ENCODE results near the gene CELSR3. TPM values are rescaled to one million over a fixed set of nuclear protein-coding genes. Genes with fewer than 3 reads are reported as not detected.

CELSR3 gene
- total and polyA plus RNA-seq, 3 experiments from 2014 or later: 0.41 to 19.3 (median 19.3) TPM

DNA sequence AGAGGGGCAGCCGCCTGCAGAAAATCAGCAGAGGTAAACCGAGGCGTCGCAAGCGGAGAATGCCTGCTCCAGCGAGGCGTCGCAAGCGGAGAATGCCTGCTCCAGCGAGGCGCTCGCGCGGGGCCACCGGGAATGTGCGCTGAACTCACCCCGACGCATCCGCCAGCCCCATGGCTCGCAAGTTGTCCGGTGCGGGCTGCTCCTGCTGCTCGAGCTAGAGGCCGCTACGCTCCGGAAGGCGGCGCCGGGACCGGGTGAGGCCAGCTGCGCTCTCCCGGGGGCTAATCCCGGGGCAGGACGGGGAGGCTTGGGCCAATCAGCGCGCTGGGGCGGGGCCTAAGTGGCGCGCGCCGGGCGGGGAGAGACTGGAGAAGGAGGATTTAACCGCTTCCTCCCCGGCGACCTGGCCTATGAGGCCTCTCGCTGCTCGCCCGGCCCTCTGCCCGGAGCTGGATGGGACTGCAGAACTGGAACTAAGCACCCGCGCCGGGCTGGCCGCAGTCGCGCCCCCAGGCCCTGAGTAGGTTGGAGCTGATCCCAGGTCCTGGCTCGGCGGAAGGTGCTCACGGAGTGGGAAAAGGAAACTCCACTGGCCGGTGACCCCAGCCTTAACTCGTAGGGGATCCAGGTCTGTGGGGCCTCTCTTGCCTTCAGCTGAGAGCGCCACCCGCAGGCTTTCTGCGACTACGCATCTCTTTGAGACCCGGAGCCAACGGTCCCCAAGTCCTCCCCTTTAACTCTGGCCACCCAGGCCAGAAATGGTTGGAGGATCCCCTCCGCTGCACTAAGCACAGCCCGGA lies 27.3 kb downstream of the CELSR3 start, which contains the start of gene SLC26A6:
TSS of gene SLC26A6 (minus strand) at position 240 of the 800 bp plus-strand sequence. CDS start at position 172, 68 bp downstream.
- H3K27me3 Mint-ChIP-seq: peaks cover 0 to 1% of the 10 kb centered on the region in 2 donors
- peaks cover 0 to 23% (median 1%) of the 10 kb centered on the region in 3 donors for H3K36me3 Mint-ChIP-seq
- Histone ChIP-seq H3K27me3 (ENCODE audit: insufficient read depth, low read length, poor library complexity, severe bottlenecking) (no peaks in the 10 kb centered on the region), H3K9me3 (ENCODE audit: low read length) (no peaks in the 10 kb centered on the region), H3K4me1 (ENCODE audit: insufficient read depth, low read length) (peaks cover 18% of the 10 kb centered on the region), H3K27ac (ENCODE audit: low read depth, low read length) (peak within 1 kb of the TSS; percentile 65), H3K36me3 (ENCODE audit: insufficient read depth, low read length) (no peaks in the 10 kb centered on the region), H3K4me3 (ENCODE audit: low read length) (peak within 1 kb of the TSS; percentile 71)
- DNase-seq: peak; percentile 87 to 93 (median 91)
- ChIA-PET POLR2A (interaction anchor here (0.8 to 1.1 kb wide), 4 partner anchors 10 to 51 kb away, joined by 3 to 4 read pairs (median 4); partner anchors contain the start of gene NCKIPSD), CTCF (interaction anchor here (0.8 to 3.8 kb wide), 9 partner anchors 9 to 352 kb away, joined by 3 to 15 read pairs (median 4); partner anchors contain the start of genes NCKIPSD and TMEM89)
- H3K27ac Mint-ChIP-seq: peak within 1 kb of the TSS in 6 of 8 donors; percentile 50 to 94 (median 84)
- H3K4me3 Mint-ChIP-seq: peak within 1 kb of the TSS; percentile 85 to 97 (median 89)
- H3K4me1 Mint-ChIP-seq: peaks cover 11 to 31% (median 18%) of the 10 kb centered on the region in 3 donors
- no peaks in the 10 kb centered on the region for H3K9me3 Mint-ChIP-seq

DNA sequence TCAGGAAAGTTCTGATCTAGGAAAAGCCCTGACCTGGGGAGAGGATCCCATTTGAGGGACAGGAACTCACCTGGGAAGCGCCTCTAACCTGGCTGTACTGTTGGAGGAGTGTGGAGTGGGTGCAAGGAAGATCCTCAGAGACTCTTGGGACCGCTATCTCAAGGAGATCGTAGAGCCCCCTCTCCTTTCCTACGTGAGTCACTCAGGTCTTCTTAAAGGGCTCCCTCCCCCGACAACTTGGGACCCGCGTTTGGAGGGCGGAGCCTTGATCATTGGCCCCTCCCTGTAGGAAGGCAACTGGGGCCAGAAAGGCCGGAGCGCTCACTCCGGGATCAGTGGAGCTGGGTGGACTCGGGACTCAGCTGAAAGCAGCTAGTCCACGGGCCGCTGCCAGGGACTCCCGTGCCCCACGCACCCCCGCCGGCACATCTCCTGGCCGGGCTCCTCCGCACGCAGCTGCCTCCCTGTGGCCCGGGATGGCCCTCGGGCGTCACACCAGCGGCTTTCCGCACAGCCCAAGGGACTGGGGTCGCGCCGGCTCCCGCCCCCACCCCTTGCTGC lies 27.9 kb downstream of the CELSR3 start:
- Mint-ChIP-seq H3K27ac (peak overlapping the region in 4 of 8 donors; percentile 23 to 75 (median 54)), H3K36me3 (peaks cover 0 to 28% (median 1%) of the 10 kb centered on the region in 3 donors), H3K9me3 (no peaks in the 10 kb centered on the region), H3K4me1 (peaks cover 11 to 31% (median 18%) of the 10 kb centered on the region in 3 donors), H3K4me3 (peak overlapping the region; percentile 85 to 97 (median 89)), H3K27me3 (peaks cover 0 to 1% of the 10 kb centered on the region in 2 donors)
- Histone ChIP-seq H3K36me3 (ENCODE audit: insufficient read depth, low read length) (no peaks in the 10 kb centered on the region), H3K27me3 (ENCODE audit: insufficient read depth, low read length, poor library complexity, severe bottlenecking) (no peaks in the 10 kb centered on the region), H3K4me1 (ENCODE audit: insufficient read depth, low read length) (peaks cover 18% of the 10 kb centered on the region), H3K9me3 (ENCODE audit: low read length) (no peaks in the 10 kb centered on the region), H3K4me3 (ENCODE audit: low read length) (peak overlapping the region; percentile 71), H3K27ac (ENCODE audit: low read depth, low read length) (peak overlapping the region; percentile 43)
- ChIA-PET POLR2A (interaction anchor here (0.8 to 1.0 kb wide), 2 partner anchors 22 to 27 kb away, joined by 3 to 4 read pairs; no protein-coding TSS in a partner anchor), CTCF (interaction anchor here (0.9 to 3.8 kb wide), 8 partner anchors 10 to 353 kb away, joined by 3 to 15 read pairs (median 4); partner anchors contain the start of gene NCKIPSD)
- DNase-seq: peak in 4 of 5 donors; percentile 10 to 60 (median 40)

DNA sequence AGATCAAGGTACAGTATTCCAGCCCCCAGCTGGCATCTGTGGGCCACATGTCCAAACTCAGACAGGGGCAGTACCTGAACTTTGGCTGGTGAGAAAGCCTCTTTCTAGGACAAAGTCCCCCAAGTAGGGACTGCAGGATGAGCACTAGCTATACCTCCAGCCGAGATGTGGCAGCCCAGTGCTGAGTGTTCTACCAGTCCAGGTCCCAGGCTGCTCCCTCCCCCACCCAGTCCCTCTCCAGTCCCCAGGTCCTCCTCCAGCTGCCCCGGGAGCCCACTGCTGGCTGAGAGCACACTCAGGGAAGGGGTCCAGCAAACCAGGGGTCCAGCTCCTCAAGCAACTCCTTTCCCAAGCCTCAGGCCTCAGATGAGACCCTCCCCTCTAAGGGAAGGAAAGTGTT lies 28.9 kb downstream of the CELSR3 start:
- ChIA-PET CTCF (interaction anchor here (1.2 to 3.8 kb wide), 2 partner anchors 24 to 198 kb away, joined by 3 to 15 read pairs; no protein-coding TSS in a partner anchor), POLR2A (no interaction called here)
- H3K9me3 Mint-ChIP-seq: no peaks in the 10 kb centered on the region
- H3K4me3 Mint-ChIP-seq: peak overlapping the region in 6 of 7 donors; percentile 29 to 87 (median 65)
- H3K36me3 ChIP-seq (ENCODE audit: insufficient read depth, low read length): no peaks in the 10 kb centered on the region
- H3K27ac Mint-ChIP-seq: peak overlapping the region in 1 of 8 donors; percentile 41
- H3K9me3 ChIP-seq (ENCODE audit: low read length): no peaks in the 10 kb centered on the region
- H3K27me3 Mint-ChIP-seq: peaks cover 0 to 1% of the 10 kb centered on the region in 2 donors
- H3K4me1 Mint-ChIP-seq: peaks cover 11 to 31% (median 18%) of the 10 kb centered on the region in 3 donors
- DNase-seq: no peak
- H3K27ac ChIP-seq (ENCODE audit: low read depth, low read length): no peak overlapping the region
- H3K4me1 ChIP-seq (ENCODE audit: insufficient read depth, low read length): peaks cover 18% of the 10 kb centered on the region
- H3K4me3 ChIP-seq (ENCODE audit: low read length): no peak overlapping the region
- H3K36me3 Mint-ChIP-seq: peaks cover 0 to 32% (median 8%) of the 10 kb centered on the region in 3 donors
- no peaks in the 10 kb centered on the region for H3K27me3 ChIP-seq (ENCODE audit: insufficient read depth, low read length, poor library complexity, severe bottlenecking)

DNA sequence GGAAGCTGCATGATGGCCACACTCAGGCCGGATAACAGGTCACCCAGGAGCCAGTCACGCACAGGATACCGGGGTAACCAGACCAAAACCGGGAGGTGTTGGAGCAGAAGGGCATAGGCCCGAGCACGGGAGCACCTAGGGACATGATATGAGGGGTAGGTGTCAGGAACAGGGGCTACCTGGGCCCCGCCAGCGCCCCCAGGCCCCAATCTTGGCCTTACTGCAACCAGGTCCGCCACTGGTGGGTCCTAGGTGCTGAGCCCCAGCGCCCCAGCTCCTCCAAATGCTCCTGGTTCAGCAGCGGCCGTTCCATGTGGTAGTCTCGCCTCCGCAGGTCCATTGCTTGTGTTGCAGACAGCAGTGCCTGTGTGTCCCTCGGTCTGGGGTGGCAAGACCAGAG lies 29.4 kb downstream of the CELSR3 start:
- POLR2A ChIA-PET: no interaction called here
- no peaks in the 10 kb centered on the region for H3K36me3 ChIP-seq (ENCODE audit: insufficient read depth, low read length)
- CTCF ChIA-PET: interaction anchor here (1.2 to 3.8 kb wide), 2 partner anchors 24 to 197 kb away, joined by 3 to 15 read pairs; no protein-coding TSS in a partner anchor
- Mint-ChIP-seq H3K27me3 (peaks cover 0 to under 1% of the 10 kb centered on the region in 2 donors), H3K4me1 (peaks cover 11 to 31% (median 18%) of the 10 kb centered on the region in 3 donors), H3K4me3 (peak overlapping the region in 5 of 7 donors; percentile 29 to 85 (median 56)), H3K27ac (no peak overlapping the region), H3K36me3 (peaks cover 0 to 37% (median 8%) of the 10 kb centered on the region in 3 donors), H3K9me3 (no peaks in the 10 kb centered on the region)
- no peaks in the 10 kb centered on the region for H3K27me3 ChIP-seq (ENCODE audit: insufficient read depth, low read length, poor library complexity, severe bottlenecking)
- H3K27ac ChIP-seq (ENCODE audit: low read depth, low read length): no peak overlapping the region
- no peak for DNase-seq
- no peaks in the 10 kb centered on the region for H3K9me3 ChIP-seq (ENCODE audit: low read length)
- no peak overlapping the region for H3K4me3 ChIP-seq (ENCODE audit: low read length)
- peaks cover 18% of the 10 kb centered on the region for H3K4me1 ChIP-seq (ENCODE audit: insufficient read depth, low read length)

DNA sequence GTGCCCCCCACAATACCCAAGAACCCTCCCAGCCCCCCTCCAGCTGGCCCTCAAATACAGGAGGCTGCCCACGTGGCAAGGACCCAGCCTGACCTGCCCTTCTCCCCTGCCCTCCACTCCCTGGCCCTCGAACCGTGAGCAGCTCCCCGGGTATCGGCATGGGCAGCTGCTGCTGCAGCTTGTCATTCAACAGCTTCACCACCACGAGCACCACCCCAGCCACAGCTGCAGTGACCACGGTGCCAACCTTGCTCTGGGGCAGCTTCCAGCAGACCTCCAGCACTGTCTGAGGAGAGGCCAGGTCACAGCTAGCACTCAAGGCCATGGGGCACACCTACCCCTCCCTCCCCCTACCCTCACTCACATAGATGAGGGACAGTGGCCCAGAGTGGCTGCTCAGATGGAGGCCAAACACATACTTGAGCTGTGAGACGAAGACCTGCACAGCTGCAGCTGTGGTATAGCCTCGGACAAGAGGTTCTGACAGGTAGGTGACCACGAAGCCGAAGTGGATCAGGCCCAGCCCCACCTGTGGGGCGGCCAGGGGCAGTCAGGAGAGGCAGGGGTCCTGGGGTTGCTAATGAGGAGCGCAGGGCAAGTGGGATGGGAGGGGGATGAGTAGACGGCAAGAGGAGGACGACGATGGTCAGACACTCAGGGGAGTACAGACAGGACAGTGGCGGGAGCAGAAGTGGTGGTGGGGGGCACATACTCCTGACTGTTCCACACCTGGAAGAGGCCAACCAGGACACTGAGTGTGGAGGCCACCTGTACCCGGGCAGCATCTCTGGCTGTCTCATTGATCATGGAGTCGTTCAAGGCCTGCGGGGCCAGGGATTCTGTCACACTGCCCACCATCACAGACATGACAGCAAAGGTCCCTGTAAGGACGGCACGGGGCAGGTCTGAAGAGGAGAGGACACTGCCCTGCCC lies 30.9 kb downstream of the CELSR3 start:
- CTCF ChIA-PET: no interaction called here
- H3K4me3 Mint-ChIP-seq: peak overlapping the region in 1 of 7 donors; percentile 35
- POLR2A ChIA-PET: interaction anchor here (0.6 kb wide), 1 partner anchor 280 kb away, joined by 4 read pairs; no protein-coding TSS in a partner anchor

DNA sequence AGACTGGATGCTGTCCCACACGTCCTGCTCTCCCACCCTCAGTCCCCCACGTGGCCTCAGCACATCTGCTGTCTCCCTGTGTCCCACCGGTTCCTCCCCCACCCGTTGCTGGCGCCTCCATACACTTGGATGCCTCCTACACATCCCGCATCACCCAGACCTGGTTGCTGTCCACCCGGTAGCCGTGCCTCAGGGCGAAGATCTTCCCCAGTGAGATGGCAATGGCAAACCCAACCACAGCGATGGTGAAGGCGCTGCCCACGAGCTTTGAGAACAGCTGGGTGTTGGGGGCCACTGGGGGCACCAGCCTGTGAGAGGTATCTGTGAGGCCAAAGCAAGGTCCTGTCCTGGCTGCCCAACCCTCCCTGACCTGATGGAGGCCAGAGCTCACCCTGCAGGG lies 31.9 kb downstream of the CELSR3 start:
- ChIA-PET CTCF (no interaction called here), POLR2A (interaction anchor here (0.6 kb wide), 2 partner anchors 281 to 401 kb away, joined by 4 to 6 read pairs; no protein-coding TSS in a partner anchor)
- H3K4me3 Mint-ChIP-seq: no peak overlapping the region
- H3K36me3 Mint-ChIP-seq: peaks cover 4 to 59% (median 8%) of the 10 kb centered on the region in 3 donors
- peaks cover 9 to 19% (median 11%) of the 10 kb centered on the region in 3 donors for H3K4me1 Mint-ChIP-seq
- H3K4me3 ChIP-seq (ENCODE audit: low read length): no peak overlapping the region
- no peaks in the 10 kb centered on the region for H3K9me3 ChIP-seq (ENCODE audit: low read length)
- no peaks in the 10 kb centered on the region for H3K27me3 Mint-ChIP-seq
- H3K27ac ChIP-seq (ENCODE audit: low read depth, low read length): no peak overlapping the region
- no peak for DNase-seq
- H3K36me3 ChIP-seq (ENCODE audit: insufficient read depth, low read length): no peaks in the 10 kb centered on the region
- no peaks in the 10 kb centered on the region for H3K9me3 Mint-ChIP-seq
- peaks cover 11% of the 10 kb centered on the region for H3K4me1 ChIP-seq (ENCODE audit: insufficient read depth, low read length)
- no peaks in the 10 kb centered on the region for H3K27me3 ChIP-seq (ENCODE audit: insufficient read depth, low read length, poor library complexity, severe bottlenecking)
- no peak overlapping the region for H3K27ac Mint-ChIP-seq

More for the DNA sequence above, 30.9 kb downstream of the CELSR3 start:
- Histone ChIP-seq H3K4me1 (ENCODE audit: insufficient read depth, low read length) (peaks cover 18% of the 10 kb centered on the region), H3K27ac (ENCODE audit: low read depth, low read length) (no peak overlapping the region), H3K36me3 (ENCODE audit: insufficient read depth, low read length) (no peaks in the 10 kb centered on the region), H3K4me3 (ENCODE audit: low read length) (no peak overlapping the region), H3K27me3 (ENCODE audit: insufficient read depth, low read length, poor library complexity, severe bottlenecking) (no peaks in the 10 kb centered on the region), H3K9me3 (ENCODE audit: low read length) (no peaks in the 10 kb centered on the region)
- H3K4me1 Mint-ChIP-seq: peaks cover 11 to 25% (median 15%) of the 10 kb centered on the region in 3 donors
- H3K36me3 Mint-ChIP-seq: peaks cover 3 to 50% (median 8%) of the 10 kb centered on the region in 3 donors
- H3K9me3 Mint-ChIP-seq: no peaks in the 10 kb centered on the region
- H3K27me3 Mint-ChIP-seq: no peaks in the 10 kb centered on the region
- no peak for DNase-seq
- H3K27ac Mint-ChIP-seq: peak overlapping the region in 1 of 8 donors; percentile 9

DNA sequence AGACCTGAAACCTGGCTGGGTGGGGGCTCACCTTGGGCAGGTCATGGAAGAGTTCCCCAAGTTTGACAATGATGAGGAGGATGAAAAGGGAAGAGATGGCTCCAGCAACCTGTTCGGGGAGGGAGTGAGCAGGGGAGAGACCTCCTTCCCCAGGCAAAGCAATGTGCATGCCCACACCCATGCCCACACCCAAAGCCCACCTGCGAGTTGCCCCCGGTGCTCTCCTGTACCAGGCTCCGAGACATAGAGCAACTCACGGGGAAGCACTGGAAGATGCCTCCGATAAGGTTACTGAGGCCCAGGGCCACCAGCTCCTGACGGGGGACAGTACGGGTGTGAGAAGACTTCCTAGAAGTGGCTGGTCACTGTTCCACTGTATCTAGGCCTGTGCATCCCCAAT lies 32.3 kb downstream of the CELSR3 start:
- Histone ChIP-seq H3K4me3 (ENCODE audit: low read length) (no peak overlapping the region), H3K4me1 (ENCODE audit: insufficient read depth, low read length) (peaks cover 9% of the 10 kb centered on the region), H3K36me3 (ENCODE audit: insufficient read depth, low read length) (no peaks in the 10 kb centered on the region), H3K27me3 (ENCODE audit: insufficient read depth, low read length, poor library complexity, severe bottlenecking) (no peaks in the 10 kb centered on the region), H3K27ac (ENCODE audit: low read depth, low read length) (no peak overlapping the region), H3K9me3 (ENCODE audit: low read length) (no peaks in the 10 kb centered on the region)
- H3K4me1 Mint-ChIP-seq: peaks cover 8 to 18% (median 10%) of the 10 kb centered on the region in 3 donors
- no peak overlapping the region for H3K27ac Mint-ChIP-seq
- H3K27me3 Mint-ChIP-seq: no peaks in the 10 kb centered on the region
- POLR2A ChIA-PET: no interaction called here
- no peaks in the 10 kb centered on the region for H3K9me3 Mint-ChIP-seq
- CTCF ChIA-PET: no interaction called here
- H3K4me3 Mint-ChIP-seq: peak overlapping the region in 1 of 7 donors; percentile 30
- DNase-seq: no peak
- H3K36me3 Mint-ChIP-seq: peaks cover 4 to 61% (median 8%) of the 10 kb centered on the region in 3 donors
